HG03439 (cell line): Measurements from ENCODE around the gene TMEM100.
A peak's percentile ranks its signal among the peaks of the same experiment; 100 is the strongest.

Source experiments
- ATAC-seq: cut with Tn5 transposase; IDR thresholded peaks from one replicate; pipeline ENCODE4 v1.9.1; 2021; ENCODE audit warnings: mild to moderate bottlenecking, moderate library complexity; ENCODE audit not compliant: unreplicated experiment

Gene TMEM100

GRCh38 chr17:55745258-55745657 lies 22.6 kb upstream of the TMEM100 start:
- no peak for ATAC-seq

DNA sequence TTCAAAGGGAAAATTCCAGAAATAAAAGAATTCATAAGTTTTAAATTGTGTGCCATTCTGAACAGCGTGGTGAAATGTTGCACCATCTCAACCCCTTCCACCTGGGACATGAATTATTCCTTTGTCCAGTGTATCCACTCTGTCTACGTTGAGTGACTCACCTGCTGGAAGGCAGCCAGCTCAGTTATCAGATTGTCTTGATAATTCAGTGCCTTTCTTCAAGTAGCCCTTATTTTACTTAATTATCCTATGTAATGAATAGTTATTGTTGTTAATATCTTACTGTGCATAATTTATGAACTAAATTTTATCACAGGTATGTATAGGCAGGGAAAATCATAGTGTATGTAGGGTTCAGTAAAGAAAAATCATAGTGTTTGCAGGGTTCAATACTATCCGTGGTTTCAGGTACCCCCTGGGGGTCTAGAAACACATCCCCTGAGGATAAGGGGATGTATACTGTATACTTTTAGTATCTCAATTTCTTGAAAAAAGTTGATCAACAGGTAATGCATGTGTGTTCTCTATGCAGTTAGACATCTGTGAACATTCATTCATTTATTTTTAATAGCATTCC lies 20.5 kb upstream of the TMEM100 start:
- peak; percentile 50 for ATAC-seq

DNA sequence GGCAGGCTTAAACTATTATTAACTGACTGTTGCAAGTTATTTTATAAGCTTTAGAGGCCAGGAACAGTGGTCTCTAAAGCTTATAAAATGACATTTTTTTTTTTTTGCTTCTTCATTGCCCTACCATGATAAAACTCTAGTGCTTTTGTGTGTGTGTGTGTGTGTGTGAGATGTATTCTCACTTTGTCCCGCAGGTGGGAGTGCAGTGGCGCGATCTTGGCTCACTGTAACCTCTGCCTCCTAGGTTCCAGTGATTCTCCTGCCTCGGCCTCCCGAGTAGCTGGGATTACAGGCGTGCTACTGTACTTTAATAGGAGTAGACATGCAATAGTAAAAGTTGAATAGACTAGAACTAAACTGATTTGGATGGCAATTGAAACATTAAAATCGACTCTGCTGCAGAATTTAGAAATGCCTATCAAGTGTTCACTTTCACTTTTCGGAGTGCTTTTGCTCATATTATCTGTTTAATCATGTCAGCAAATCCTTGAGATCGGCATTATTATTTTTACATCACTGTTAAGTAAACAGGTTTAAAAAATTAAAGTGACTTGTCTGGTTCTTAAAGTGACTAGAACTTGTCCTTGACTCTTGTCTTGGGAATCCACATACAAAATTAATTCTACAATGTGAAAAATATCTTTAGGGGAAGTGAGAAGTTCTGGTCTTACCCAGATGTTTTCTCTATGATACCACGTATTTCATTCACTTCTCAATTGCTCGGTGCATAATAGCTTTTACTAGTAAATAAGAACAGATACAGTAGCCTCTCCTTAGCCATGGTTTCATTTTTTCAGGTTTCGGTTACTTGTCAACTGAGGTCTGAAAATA lies 19.8 kb upstream of the TMEM100 start:
- peak; percentile 85 for ATAC-seq

GRCh38 chr17:55741356-55741700 lies 18.7 kb upstream of the TMEM100 start:
- no peak for ATAC-seq

DNA sequence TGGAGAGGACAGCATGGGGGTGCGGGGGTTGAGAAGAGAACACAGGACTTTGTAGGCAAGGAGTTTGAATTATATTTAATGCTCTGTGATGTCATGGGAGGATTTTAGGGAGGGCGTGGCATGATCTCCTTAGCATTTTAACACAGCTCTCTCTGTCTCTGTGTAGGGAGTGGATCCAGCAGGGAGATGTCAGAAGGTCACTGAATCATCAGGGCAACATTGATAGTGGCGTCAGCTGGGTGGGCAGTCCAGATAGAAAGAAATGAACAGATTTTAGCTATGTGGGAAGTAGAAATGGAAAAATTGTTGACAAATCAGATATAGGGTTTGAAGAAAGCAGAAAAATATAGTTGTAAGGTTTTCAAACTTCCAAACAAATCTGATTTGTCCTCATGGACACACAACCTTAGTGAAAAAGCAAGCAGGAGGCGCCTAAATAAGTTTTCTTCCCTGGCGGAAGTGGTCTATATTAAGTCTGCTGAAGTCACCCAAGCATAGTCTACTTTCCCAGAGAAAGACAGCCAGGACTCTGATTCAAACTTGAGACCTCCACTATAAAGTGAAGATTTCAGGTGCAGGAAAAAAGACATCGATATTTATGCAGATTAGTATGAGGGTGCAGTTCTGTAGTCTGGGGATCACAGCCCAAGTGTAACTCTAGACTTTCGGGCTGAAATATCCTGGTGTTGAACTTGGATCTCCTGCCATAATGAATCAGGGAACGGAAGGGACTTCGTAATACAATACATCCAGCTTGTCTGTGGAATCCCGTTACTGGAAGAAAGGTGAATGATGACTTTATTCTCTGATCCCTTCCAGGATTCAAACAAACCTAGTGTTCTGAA lies 18.1 kb upstream of the TMEM100 start:
- ATAC-seq = no peak

- no peak for ATAC-seq
Measured at GRCh38 chr17:55737976-55738501, 15.4 kb upstream of the TMEM100 start.

- no peak for ATAC-seq
Measured at GRCh38 chr17:55735731-55736405, 13.2 kb upstream of the TMEM100 start.

GRCh38 chr17:55734128-55734781 lies 11.6 kb upstream of the TMEM100 start:
- ATAC-seq = no peak

- no peak for ATAC-seq
Measured at GRCh38 chr17:55731586-55732250, 9.1 kb upstream of the TMEM100 start.

GRCh38 chr17:55730808-55731207 lies 8.1 kb upstream of the TMEM100 start:
- ATAC-seq = no peak

DNA sequence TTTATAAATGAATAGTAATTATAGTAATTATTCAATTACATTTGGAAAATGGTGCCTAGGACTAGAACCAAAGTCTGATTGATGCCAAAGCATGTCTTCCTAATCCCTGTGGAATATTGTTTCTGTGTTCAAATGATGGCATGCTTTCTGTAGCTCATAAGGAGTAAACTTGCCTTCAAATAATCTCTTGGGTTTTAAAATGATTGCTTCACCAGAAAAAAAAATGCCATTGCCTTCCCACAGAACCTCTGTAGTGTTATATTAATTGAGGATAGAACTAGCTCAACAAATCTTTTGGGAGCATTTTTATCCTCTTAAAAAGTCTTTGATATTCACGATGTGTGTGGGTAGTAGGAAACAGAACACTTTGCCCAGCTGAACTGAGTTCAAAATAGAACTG lies 7.7 kb upstream of the TMEM100 start:
- ATAC-seq = no peak

GRCh38 chr17:55729484-55729883 lies 6.8 kb upstream of the TMEM100 start:
- ATAC-seq = no peak

GRCh38 chr17:55728833-55729232 lies 6.2 kb upstream of the TMEM100 start:
- ATAC-seq = no peak

DNA sequence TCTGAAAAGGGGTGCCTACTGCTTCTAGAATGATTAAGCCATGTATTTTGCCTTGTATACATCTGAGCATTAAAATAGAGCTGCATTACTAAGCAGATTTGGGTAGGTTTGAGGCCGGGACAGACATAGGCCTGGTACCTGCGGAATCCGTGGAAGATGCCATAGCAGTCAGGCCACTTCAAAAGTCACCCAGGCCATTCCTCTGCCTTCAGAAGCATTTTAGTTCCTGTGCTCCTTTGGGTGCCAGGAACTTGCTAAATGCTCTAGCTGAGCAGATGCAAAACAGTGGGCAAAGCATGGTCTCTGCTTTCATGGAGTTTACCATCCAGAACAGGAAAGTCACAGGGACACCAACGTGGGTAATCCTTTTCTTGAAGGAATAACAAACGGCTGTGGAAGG lies 5.7 kb upstream of the TMEM100 start:
- ATAC-seq = no peak

- ATAC-seq = no peak
Measured at GRCh38 chr17:55727920-55728319, 5.3 kb upstream of the TMEM100 start.

GRCh38 chr17:55727275-55727674 lies 4.6 kb upstream of the TMEM100 start:
- no peak for ATAC-seq

DNA sequence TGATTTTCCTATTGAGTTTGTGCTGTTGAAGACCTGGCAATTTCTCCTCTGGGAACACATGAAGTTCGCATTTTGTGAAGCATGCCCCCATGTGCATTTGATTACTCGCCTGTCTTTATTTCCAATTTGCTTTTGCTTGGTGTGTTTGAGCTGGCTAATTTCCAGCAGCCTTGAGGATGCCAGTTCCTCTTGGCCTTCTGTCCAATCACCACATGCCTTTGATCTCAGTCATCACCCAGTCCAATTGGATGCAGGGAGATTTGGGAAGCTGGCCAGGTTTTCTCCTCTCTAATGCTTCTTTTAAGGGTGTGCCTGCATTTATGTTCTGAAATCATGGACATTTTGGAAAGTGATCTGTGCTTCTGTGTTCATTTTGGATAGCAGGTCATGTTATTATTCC lies 3.8 kb upstream of the TMEM100 start:
- no peak for ATAC-seq

DNA sequence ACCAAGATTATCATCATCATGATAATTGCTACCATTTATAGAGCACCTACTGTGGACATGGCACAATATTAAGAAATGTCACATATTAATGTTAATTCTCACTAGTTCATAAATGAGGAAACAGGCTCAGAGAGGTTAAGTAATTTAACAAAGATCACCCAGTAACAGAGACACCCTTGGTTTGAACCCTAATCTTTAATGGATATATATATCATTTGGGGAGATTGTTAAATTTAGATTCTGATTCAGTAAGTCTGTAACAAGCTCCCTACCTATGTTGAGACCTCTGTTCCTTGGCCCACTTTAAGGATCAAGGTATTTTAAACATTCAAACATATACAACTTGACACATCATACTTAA lies 804 bp upstream of the TMEM100 start:
- ATAC-seq = no peak

GRCh38 chr17:55722016-55722736 lies 488 bp downstream of the TMEM100 start:
- no peak for ATAC-seq
